Suprapubic skin (tissue), 4 donors: ENCODE results near the gene CS. TPM values are rescaled to one million over a fixed set of nuclear protein-coding genes. Genes with fewer than 3 reads are reported as not detected.
"Not testable (repeated sequence)": the region's sequence is repeated elsewhere in the genome, so short reads cannot be mapped to it uniquely, and the experiment has no call there.

Experiments used
- DNase-seq, 2 donors: peaks; one replicate each; pipeline ENCODE4 v3.0.0-alpha.2; 2019; ENCODE audit warnings: low spot score in 2 of 2
- H3K27ac ChIP-seq: fragments of 200-600 bp; sonication (generic); one replicate; pipeline ENCODE4 v1.5.1; 2019
- H3K27me3 ChIP-seq: fragments of 200-600 bp; sonication (generic); one replicate; pipeline ENCODE4 v1.5.1; 2019
- H3K36me3 ChIP-seq: fragments of 200-600 bp; sonication (generic); one replicate; pipeline ENCODE4 v1.5.1; 2019
- H3K4me1 ChIP-seq: fragments of 200-600 bp; sonication (generic); one replicate; pipeline ENCODE4 v1.5.1; 2019
- H3K4me3 ChIP-seq: fragments of 200-600 bp; sonication (generic); one replicate; pipeline ENCODE4 v1.5.1; 2019; ENCODE audit warnings: mild to moderate bottlenecking
- H3K9me3 ChIP-seq: fragments of 200-600 bp; sonication (generic); one replicate; pipeline ENCODE4 v1.5.1; 2019
- EP300 ChIP-seq: sonication (generic); formaldehyde crosslinking; IDR thresholded peaks from one replicate; pipeline ENCODE4 v1.6.1; 2017; ENCODE audit warnings: antibody characterized with exemption
- POLR2A ChIP-seq, 2 donors: fragments of 450-650 bp; IDR thresholded peaks; one replicate each; pipeline ENCODE4 v1.6.1; 2017; ENCODE audit warnings: antibody characterized with exemption in 2 of 2, mild to moderate bottlenecking in 2 of 2, moderate library complexity in 2 of 2
- POLR2AphosphoS5 ChIP-seq, 3 donors: sonication (generic); formaldehyde crosslinking; IDR thresholded peaks; one replicate each; pipeline ENCODE4 v1.6.1; 2017; ENCODE audit warnings: antibody characterized with exemption in 3 of 3
- WGBS: methylation state at CpG from one replicate; pipeline ENCODE4 v1.1.5; 2018; 5-methylcytosine and 5-hydroxymethylcytosine counted together
- total RNA-seq, 4 donors: library from RNA; depleted of rRNA; stranded (reverse); fragments of >200 nt; gene quantifications; one replicate each; pipeline ENCODE4 v1.1.0, GENCODE V29; 2016
- TF ChIP-seq, protein P1 (sequence below), 2 donors: fragments of 200-600 bp in 1 of 2; fragments of 450-650 bp in 1 of 2; sonication (generic) in 1 of 2; IDR thresholded peaks; one replicate each; pipeline ENCODE4 v1.5.1; 2016 to 2019; ENCODE audit warnings: antibody characterized with exemption in 2 of 2, mild to moderate bottlenecking in 1 of 2, moderate library complexity in 1 of 2

CS gene
- total RNA-seq, 4 donors from 2014 or later: 176 to 218 (median 179) TPM

DNA sequence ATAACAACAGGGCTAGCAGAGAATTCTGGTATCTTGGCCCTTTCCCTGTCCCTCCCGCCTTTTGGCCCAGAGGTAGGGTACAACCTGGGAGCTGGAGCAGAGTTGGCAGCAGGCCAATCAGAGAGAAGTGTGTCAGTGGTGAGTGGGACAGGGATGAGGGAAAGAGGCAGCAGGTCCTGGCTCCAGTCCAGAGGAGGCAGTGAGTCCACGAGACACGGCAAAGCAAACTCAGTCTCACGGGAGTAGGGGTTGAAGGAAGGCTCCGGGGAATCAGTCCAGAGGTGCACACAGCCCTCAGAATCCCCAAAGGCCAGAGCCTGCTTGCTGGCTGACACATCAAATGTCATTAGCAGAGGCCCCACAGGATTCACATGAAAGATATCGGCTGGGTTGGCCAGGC, 26.4 kb upstream of the CS start:
- H3K36me3 ChIP-seq: peaks cover 71% of the 10 kb centered on the region
- H3K9me3 ChIP-seq: no peaks in the 10 kb centered on the region
- no peak for DNase-seq
- no peak overlapping the region for H3K4me3 ChIP-seq
- no peak for TF ChIP-seq EP300
- TF ChIP-seq, protein P1, sequence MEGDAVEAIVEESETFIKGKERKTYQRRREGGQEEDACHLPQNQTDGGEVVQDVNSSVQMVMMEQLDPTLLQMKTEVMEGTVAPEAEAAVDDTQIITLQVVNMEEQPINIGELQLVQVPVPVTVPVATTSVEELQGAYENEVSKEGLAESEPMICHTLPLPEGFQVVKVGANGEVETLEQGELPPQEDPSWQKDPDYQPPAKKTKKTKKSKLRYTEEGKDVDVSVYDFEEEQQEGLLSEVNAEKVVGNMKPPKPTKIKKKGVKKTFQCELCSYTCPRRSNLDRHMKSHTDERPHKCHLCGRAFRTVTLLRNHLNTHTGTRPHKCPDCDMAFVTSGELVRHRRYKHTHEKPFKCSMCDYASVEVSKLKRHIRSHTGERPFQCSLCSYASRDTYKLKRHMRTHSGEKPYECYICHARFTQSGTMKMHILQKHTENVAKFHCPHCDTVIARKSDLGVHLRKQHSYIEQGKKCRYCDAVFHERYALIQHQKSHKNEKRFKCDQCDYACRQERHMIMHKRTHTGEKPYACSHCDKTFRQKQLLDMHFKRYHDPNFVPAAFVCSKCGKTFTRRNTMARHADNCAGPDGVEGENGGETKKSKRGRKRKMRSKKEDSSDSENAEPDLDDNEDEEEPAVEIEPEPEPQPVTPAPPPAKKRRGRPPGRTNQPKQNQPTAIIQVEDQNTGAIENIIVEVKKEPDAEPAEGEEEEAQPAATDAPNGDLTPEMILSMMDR (IDR thresholded peaks at IDR 0.05): no peak
- no peaks in the 10 kb centered on the region for H3K4me1 ChIP-seq
- H3K27ac ChIP-seq: no peak overlapping the region
- WGBS: 78% methylated on average over 6 of the region's 6 CpGs
- H3K27me3 ChIP-seq: no peaks in the 10 kb centered on the region

- no peak for DNase-seq
- WGBS: 92% methylated on average over 8 of the region's 8 CpGs
Observed at GRCh38 chr12:56326126-56326525, 26.0 kb upstream of the CS start.

GRCh38 chr12:56324206-56324605, 24.1 kb upstream of the CS start:
- WGBS: 93% methylated on average over 6 of the region's 6 CpGs
- TF ChIP-seq EP300 (no peak), POLR2AphosphoS5 (IDR thresholded peaks at IDR 0.05) (no peak), POLR2A (IDR thresholded peaks at IDR 0.05) (no peak)
- TF ChIP-seq, protein P1 (IDR thresholded peaks at IDR 0.05): no peak
- no peak for DNase-seq

More at GRCh38 chr12:56326126-56326525, 26.0 kb upstream of the CS start:
- Histone ChIP-seq H3K27me3 (no peaks in the 10 kb centered on the region), H3K4me3 (no peak overlapping the region), H3K9me3 (no peaks in the 10 kb centered on the region), H3K27ac (no peak overlapping the region), H3K36me3 (peaks cover 74% of the 10 kb centered on the region), H3K4me1 (no peaks in the 10 kb centered on the region)
- TF ChIP-seq, protein P1 (IDR thresholded peaks at IDR 0.05): no peak
- no peak for TF ChIP-seq EP300
- TF ChIP-seq POLR2A (IDR thresholded peaks at IDR 0.05): no peak
- no peak for TF ChIP-seq POLR2AphosphoS5 (IDR thresholded peaks at IDR 0.05)

GRCh38 chr12:56321610-56322009, 21.5 kb upstream of the CS start:
- not testable (repeated sequence) for DNase-seq, H3K27me3 ChIP-seq, H3K4me3 ChIP-seq, H3K9me3 ChIP-seq, H3K27ac ChIP-seq, H3K4me1 ChIP-seq
- WGBS: 92% methylated on average over 8 of the region's 8 CpGs
- H3K36me3 ChIP-seq: peaks cover 71% of the 10 kb centered on the region

More at GRCh38 chr12:56324206-56324605, 24.1 kb upstream of the CS start:
- no peaks in the 10 kb centered on the region for H3K27me3 ChIP-seq
- H3K27ac ChIP-seq: no peak overlapping the region
- no peaks in the 10 kb centered on the region for H3K9me3 ChIP-seq
- H3K4me1 ChIP-seq: no peaks in the 10 kb centered on the region
- H3K4me3 ChIP-seq: no peak overlapping the region
- H3K36me3 ChIP-seq: peaks cover 85% of the 10 kb centered on the region

GRCh38 chr12:56321027-56321426, 20.9 kb upstream of the CS start:
- Histone ChIP-seq H3K27ac (no peak overlapping the region), H3K4me3 (no peak overlapping the region), H3K27me3 (no peaks in the 10 kb centered on the region), H3K4me1 (peaks cover 5% of the 10 kb centered on the region), H3K36me3 (peaks cover 65% of the 10 kb centered on the region), H3K9me3 (no peaks in the 10 kb centered on the region)
- TF ChIP-seq, protein P1 (IDR thresholded peaks at IDR 0.05): no peak
- no peak for TF ChIP-seq POLR2AphosphoS5 (IDR thresholded peaks at IDR 0.05)
- no peak for TF ChIP-seq EP300
- no peak for TF ChIP-seq POLR2A (IDR thresholded peaks at IDR 0.05)
- 91% methylated on average over 2 of the region's 2 CpGs for WGBS
- DNase-seq: no peak

- no peak for TF ChIP-seq EP300
- TF ChIP-seq POLR2AphosphoS5 (IDR thresholded peaks at IDR 0.05): no peak
- no peak for TF ChIP-seq POLR2A (IDR thresholded peaks at IDR 0.05)
- TF ChIP-seq, protein P1 (IDR thresholded peaks at IDR 0.05): no peak
- Histone ChIP-seq H3K9me3 (no peaks in the 10 kb centered on the region), H3K4me3 (no peak overlapping the region), H3K36me3 (peaks cover 38% of the 10 kb centered on the region), H3K27ac (no peak overlapping the region), H3K27me3 (no peaks in the 10 kb centered on the region), H3K4me1 (peaks cover 18% of the 10 kb centered on the region)
- WGBS: 93% methylated on average over 3 of the region's 3 CpGs
- no peak for DNase-seq
Observed at GRCh38 chr12:56317675-56318074, 17.5 kb upstream of the CS start.
